SK-N-SH (cell line): Measurements from ENCODE around the gene DUSP16.

Source experiments
- CHD2 ChIP-seq: fragments of 150-350 bp; IDR thresholded peaks from 2 replicates; pipeline ENCODE4 v1.6.1; 2018; ENCODE audit warnings: low read length; ENCODE audit not compliant: partially characterized antibody
- EZH2phosphoT487 ChIP-seq: fragments of 200-600 bp; sonication (generic); IDR thresholded peaks from 2 replicates; pipeline ENCODE4 v1.6.1; 2017; ENCODE audit warnings: low read depth, mixed run types, mild to moderate bottlenecking, antibody characterized with exemption, moderate library complexity, borderline replicate concordance
- FOSL2 ChIP-seq: IDR thresholded peaks from 2 replicates; pipeline ENCODE4 v1.4.0; 2012; ENCODE audit warnings: low read depth, mild to moderate bottlenecking, moderate library complexity, borderline replicate concordance
- FOXJ3 ChIP-seq: sonication (generic); formaldehyde crosslinking; IDR thresholded peaks from 2 replicates; pipeline ENCODE4 v1.5.1; 2020; ENCODE audit warnings: mild to moderate bottlenecking, missing genetic modification reagents
- JUND ChIP-seq: IDR thresholded peaks from 2 replicates; pipeline ENCODE4 v1.4.0; 2012
- NFIC ChIP-seq: IDR thresholded peaks from 2 replicates; pipeline ENCODE4 v1.4.0; 2012; ENCODE audit warnings: borderline replicate concordance
- POLR2AphosphoS5 ChIP-seq: IDR thresholded peaks from 2 replicates; pipeline ENCODE4 v1.6.1; 2012; ENCODE audit warnings: low read depth, low read length
- RAD21 ChIP-seq: IDR thresholded peaks from 2 replicates; pipeline ENCODE4 v1.6.1; 2012; ENCODE audit warnings: mild to moderate bottlenecking, low read length
- RFX5 ChIP-seq: IDR thresholded peaks from 2 replicates; pipeline ENCODE4 v1.6.1; 2012; ENCODE audit warnings: mild to moderate bottlenecking, improper control_type of control experiment, low read length
- SIN3A ChIP-seq: IDR thresholded peaks from 2 replicates; pipeline ENCODE4 v1.6.1; 2012; ENCODE audit warnings: low read depth, mild to moderate bottlenecking, low read length, moderate library complexity, borderline replicate concordance
- TAF1 ChIP-seq: IDR thresholded peaks from 2 replicates; pipeline ENCODE4 v1.6.1; 2012; ENCODE audit warnings: low read depth, mild to moderate bottlenecking, low read length, moderate library complexity, borderline replicate concordance
- TF ChIP-seq, protein P1 (sequence below): fragments of 200-600 bp; sonication (generic); IDR thresholded peaks from 2 replicates; pipeline ENCODE4 v1.6.1; 2017; ENCODE audit warnings: antibody characterized with exemption, mild to moderate bottlenecking, moderate library complexity
- TF ChIP-seq, protein P2 (sequence below): IDR thresholded peaks from 2 replicates; pipeline ENCODE4 v1.6.1; 2012; ENCODE audit warnings: mild to moderate bottlenecking, low read depth, low read length, moderate library complexity
- TF ChIP-seq, protein P3 (sequence below): IDR thresholded peaks from 2 replicates; pipeline ENCODE4 v1.4.0; 2012; ENCODE audit warnings: low read depth, borderline replicate concordance

DNA sequence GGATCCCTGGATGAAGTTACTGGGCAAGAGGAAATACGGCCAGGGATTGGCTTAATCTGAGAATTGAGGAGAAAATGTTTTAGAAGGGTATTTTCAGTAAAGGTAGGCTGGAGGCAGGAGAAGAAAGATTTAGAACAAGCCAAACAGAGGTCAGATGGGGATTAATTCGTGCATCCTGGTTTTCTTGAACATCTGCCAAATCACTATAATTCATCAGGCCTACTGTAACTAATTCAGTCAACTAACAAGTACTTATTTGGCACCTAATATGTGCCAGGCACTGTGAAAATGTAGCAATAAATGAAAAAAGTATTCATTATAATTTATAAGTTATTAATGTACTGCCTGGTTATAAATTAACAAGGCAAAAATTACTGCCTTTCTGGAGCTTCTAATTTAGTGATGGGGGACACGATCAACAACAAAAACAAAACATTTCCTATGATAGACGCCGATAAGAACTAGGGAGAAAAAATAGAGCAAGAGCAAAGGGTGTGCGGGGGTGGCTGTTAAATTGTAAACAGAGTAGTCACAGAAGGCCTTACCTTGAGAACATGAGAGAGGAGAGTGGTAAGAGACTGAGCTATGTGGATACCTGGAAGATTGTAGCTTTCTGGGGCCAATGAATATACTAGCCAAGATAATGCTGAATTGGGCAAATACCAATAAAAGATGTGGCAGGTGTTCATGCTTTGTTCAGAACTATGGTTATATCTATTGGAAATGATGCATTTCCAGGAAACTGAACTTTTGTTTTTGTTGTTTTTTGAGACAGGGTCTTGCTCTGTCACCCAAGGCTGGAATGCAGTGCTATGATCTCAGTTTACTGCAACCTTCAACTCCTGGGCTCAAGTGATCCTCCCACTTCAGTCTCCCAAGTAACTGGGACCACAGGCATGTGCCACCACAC is 34.0 kb downstream of the DUSP16 start:
- TF ChIP-seq SIN3A, result no peak
- TF ChIP-seq, protein P1, sequence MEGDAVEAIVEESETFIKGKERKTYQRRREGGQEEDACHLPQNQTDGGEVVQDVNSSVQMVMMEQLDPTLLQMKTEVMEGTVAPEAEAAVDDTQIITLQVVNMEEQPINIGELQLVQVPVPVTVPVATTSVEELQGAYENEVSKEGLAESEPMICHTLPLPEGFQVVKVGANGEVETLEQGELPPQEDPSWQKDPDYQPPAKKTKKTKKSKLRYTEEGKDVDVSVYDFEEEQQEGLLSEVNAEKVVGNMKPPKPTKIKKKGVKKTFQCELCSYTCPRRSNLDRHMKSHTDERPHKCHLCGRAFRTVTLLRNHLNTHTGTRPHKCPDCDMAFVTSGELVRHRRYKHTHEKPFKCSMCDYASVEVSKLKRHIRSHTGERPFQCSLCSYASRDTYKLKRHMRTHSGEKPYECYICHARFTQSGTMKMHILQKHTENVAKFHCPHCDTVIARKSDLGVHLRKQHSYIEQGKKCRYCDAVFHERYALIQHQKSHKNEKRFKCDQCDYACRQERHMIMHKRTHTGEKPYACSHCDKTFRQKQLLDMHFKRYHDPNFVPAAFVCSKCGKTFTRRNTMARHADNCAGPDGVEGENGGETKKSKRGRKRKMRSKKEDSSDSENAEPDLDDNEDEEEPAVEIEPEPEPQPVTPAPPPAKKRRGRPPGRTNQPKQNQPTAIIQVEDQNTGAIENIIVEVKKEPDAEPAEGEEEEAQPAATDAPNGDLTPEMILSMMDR, result no peak
- TF ChIP-seq EZH2phosphoT487, result no peak
- no peak for TF ChIP-seq RAD21
- TF ChIP-seq, protein P2, sequence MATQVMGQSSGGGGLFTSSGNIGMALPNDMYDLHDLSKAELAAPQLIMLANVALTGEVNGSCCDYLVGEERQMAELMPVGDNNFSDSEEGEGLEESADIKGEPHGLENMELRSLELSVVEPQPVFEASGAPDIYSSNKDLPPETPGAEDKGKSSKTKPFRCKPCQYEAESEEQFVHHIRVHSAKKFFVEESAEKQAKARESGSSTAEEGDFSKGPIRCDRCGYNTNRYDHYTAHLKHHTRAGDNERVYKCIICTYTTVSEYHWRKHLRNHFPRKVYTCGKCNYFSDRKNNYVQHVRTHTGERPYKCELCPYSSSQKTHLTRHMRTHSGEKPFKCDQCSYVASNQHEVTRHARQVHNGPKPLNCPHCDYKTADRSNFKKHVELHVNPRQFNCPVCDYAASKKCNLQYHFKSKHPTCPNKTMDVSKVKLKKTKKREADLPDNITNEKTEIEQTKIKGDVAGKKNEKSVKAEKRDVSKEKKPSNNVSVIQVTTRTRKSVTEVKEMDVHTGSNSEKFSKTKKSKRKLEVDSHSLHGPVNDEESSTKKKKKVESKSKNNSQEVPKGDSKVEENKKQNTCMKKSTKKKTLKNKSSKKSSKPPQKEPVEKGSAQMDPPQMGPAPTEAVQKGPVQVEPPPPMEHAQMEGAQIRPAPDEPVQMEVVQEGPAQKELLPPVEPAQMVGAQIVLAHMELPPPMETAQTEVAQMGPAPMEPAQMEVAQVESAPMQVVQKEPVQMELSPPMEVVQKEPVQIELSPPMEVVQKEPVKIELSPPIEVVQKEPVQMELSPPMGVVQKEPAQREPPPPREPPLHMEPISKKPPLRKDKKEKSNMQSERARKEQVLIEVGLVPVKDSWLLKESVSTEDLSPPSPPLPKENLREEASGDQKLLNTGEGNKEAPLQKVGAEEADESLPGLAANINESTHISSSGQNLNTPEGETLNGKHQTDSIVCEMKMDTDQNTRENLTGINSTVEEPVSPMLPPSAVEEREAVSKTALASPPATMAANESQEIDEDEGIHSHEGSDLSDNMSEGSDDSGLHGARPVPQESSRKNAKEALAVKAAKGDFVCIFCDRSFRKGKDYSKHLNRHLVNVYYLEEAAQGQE, result no peak
- TF ChIP-seq RFX5, result no peak
- TF ChIP-seq CHD2, result no peak
- no peak for TF ChIP-seq POLR2AphosphoS5
- TF ChIP-seq FOSL2, result no peak
- no peak for TF ChIP-seq TAF1
- TF ChIP-seq FOXJ3 (CRISPR knock-in tag), result no peak
- TF ChIP-seq NFIC, result no peak
- TF ChIP-seq JUND, result no peak
- TF ChIP-seq, protein P3, sequence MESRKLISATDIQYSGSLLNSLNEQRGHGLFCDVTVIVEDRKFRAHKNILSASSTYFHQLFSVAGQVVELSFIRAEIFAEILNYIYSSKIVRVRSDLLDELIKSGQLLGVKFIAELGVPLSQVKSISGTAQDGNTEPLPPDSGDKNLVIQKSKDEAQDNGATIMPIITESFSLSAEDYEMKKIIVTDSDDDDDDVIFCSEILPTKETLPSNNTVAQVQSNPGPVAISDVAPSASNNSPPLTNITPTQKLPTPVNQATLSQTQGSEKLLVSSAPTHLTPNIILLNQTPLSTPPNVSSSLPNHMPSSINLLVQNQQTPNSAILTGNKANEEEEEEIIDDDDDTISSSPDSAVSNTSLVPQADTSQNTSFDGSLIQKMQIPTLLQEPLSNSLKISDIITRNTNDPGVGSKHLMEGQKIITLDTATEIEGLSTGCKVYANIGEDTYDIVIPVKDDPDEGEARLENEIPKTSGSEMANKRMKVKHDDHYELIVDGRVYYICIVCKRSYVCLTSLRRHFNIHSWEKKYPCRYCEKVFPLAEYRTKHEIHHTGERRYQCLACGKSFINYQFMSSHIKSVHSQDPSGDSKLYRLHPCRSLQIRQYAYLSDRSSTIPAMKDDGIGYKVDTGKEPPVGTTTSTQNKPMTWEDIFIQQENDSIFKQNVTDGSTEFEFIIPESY, result no peak
